Muscle of arm (tissue), 12 donors: ENCODE results near the gene PTPN7. TPM values are rescaled to one million over a fixed set of nuclear protein-coding genes. Genes with fewer than 3 reads are reported as not detected.
"Not testable (repeated sequence)": the region's sequence is repeated elsewhere in the genome, so short reads cannot be mapped to it uniquely, and the experiment has no call there.

Experiments
- DNase-seq: peaks from one replicate; pipeline ENCODE4 v3.0.0-alpha.2; 2013
- polyA plus RNA-seq, 12 donors: library from polyadenylated mRNA; unstranded; fragments of 120-200 nt; gene quantifications; one replicate each; pipeline ENCODE4 v1.2.1, GENCODE V29; 2013; ENCODE audit not compliant: insufficient read length in 12 of 12

PTPN7 gene
- polyA plus RNA-seq, 12 donors = 0.46 to 4.9 (median 0.66) TPM; not detected in 2

DNA sequence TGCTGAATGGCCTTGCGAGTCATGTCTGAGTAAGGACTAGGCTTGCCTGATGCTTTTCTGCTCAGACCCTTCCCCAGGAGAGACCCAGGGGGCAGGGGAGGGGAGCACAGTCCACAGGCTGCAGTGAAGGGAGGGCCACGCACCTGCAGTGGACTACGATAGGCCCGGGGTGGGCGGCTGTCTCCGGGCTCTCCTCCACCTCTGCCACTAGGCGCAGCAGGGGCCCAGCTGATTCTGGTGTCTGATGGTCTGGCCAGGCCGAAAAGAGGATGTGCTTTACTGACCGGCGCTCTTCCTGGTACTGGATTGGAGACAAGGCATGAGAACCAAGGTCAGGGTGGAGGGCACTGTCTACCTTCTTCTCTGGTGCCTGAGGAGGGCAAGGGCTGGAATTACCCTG lies 8.0 kb downstream of the PTPN7 start:
- DNase-seq = no peak

DNA sequence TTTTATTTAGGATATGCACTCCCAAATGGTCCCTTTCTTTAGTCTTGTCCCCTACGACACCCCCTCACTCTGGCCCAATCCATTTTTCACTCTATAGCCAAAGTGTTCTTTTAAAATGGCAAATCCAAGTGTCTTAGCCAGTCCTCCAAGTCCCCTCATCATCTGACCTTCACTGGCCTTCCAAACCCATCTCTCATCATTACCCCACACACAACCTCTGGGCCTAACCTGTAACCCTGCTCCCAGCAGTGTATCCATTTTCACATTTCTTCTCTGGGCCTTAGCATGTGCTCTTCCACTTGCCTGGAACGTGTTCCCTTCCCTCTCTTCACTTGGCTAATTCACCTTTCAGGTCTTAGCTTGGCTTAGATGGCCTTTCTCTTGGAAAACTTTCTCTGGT lies 9.4 kb downstream of the PTPN7 start:
- no peak for DNase-seq

DNA sequence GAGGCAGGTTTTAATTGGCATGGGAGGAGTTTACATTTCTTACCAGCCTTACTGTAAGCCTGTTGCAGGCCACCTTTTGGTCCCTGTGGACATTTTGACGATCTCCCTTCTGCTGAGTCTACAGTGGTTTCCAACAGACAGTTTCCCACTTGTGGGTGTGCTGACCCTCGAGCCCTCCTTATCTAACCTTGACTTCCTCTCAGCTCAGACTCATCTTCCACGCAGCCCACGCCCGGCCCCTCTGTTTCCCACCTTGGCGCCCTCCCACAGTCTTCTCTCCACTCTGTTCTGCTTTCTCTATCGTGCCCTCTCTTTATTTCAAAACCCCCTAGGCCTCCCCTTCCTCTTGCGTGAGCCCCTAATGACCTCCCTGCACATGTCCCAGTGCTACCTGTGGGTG lies 9.8 kb downstream of the PTPN7 start:
- no peak for DNase-seq

- DNase-seq = no peak
Observed at GRCh38 chr1:202150187-202150586, 10.2 kb downstream of the PTPN7 start.

DNA sequence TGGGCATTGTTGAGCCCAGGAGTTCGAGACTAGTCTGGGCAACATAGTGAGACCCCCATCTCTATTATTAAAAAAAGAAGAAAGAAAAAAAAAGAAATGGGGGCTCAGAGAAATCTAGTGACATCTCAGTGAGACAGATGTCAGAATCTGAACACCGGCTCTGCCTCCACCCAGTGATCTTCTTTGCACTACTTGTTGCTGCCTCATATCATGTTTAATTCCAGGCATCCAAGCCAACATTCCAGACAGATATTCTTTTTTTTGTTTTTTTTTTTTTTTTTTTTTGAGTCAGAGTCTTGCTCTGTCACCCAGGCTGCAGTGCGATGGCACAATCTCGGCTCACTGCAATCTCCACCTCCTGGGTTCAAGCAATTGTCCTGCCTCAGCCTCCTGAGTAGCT lies 10.8 kb downstream of the PTPN7 start:
- DNase-seq = no peak

DNA sequence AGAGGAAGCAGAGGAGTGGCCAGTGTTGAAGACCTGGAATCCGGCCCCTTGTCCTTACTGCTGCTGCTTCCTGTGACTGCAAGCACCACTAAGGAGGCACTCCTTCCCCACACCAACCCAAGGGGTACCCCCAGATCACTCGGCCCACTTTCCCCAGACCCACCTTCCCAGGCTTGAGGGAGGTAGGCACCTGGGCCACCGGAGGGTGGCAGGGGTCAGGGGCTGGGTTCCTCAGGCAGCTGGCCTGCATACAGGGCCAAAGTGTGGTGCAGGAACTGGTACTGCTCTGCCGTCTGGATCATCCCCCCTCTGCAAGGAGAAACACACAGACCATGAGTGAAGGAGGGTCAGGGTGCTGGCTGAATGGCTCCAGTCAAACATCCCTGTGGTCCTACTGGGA lies 12.0 kb downstream of the PTPN7 start:
- no peak for DNase-seq

GRCh38 chr1:202146993-202147392 lies 13.4 kb downstream of the PTPN7 start:
- DNase-seq = no peak

GRCh38 chr1:202146279-202146678 lies 14.1 kb downstream of the PTPN7 start:
- DNase-seq = no peak

DNA sequence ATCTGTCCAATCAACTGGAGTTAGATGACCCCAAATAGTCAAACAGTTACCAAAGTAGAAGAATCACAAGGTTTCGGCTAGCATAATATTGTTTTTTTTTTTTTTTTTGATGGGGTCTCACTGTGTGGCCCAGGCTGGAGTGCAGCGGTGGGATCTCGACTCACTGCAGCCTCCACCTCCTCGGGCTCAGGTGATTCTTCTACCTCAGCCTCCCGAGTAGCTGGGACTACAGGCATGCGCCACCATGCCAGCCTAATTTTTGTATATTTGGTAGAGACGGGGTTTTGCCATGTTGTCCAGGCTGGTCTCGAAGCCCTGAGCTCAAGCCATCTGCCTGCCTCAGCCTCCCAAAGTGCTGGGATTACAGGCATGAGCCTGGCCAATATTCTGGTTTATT lies 14.7 kb downstream of the PTPN7 start:
- DNase-seq = not testable (repeated sequence)

DNA sequence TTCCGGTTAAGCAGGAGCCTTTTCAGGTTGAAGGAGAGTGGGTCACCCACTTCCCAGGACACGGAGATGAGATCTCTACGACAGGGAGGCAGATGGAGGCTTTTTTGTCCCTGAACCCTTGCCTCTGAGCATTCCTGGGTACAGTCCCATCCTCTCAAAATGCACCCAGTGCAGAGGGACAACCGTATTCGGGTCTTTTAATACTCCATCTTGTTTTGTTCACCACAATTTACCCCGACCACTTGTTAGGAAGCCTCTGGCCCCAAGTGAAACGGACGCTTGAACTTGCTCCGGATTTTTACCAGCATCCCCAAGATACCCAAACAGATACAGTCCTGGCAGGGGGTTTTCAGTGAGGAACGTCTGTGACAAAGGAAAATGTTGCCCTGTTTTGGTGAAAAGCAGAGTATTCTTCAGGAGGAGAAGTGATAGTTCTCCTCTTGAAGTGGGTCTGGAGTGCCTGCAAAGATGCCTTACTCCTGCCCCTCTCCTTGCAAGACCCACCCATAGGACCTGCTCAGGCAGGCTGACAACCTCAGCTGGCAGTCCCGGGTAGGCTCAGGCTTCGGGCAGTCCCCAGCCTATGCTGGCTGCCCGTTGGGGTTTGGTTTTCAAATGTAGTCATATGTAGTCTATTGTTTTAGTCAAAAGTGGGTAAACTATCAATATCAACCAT lies 15.2 kb downstream of the PTPN7 start:
- no peak for DNase-seq

DNA sequence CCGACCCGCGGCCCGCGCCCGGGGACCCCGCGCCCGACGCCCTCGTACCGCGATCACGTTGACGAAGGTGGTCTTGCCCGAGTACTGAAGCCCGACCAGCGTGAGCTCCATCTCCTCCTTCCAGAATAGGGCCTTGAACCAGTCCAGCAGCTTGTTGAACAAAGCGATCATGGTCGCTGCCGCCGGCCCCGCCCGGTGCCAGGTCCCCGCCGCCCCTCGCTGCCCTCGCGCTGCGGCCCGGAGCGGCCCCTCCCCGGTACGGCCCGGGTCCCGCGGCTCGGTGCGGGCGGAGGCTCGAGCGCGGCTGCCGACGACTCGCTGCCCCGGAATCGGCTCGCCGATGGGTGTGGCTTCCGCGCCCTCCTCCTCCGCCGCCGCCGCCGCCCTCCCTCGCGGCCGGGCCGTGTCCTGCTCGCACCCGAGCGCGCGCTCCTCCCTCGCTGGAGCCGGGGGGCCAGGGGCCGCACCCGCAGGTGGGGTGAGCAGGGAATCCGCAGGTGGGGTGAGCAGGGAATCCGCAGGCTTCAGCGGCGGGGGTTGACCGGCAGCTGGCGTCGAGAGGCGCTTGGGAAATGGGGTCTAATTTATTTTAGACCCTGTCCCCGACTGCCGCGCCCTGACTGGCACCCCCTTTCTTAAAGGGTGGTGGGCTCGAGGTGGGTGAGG lies 15.9 kb downstream of the PTPN7 start, which contains the start of gene ARL8A:
Gene ARL8A, minus strand, starts transcription at position 336 of the 666 bp plus-strand sequence. Its CDS starts 165 bp downstream, at position 171.
- DNase-seq = no peak

- no peak for DNase-seq
Observed at GRCh38 chr1:202143768-202144401, 16.5 kb downstream of the PTPN7 start.

- no peak for DNase-seq
Observed at GRCh38 chr1:202143011-202143767, 17.2 kb downstream of the PTPN7 start.

- DNase-seq = not testable (repeated sequence)
Observed at GRCh38 chr1:202141468-202141867, 18.9 kb downstream of the PTPN7 start.

DNA sequence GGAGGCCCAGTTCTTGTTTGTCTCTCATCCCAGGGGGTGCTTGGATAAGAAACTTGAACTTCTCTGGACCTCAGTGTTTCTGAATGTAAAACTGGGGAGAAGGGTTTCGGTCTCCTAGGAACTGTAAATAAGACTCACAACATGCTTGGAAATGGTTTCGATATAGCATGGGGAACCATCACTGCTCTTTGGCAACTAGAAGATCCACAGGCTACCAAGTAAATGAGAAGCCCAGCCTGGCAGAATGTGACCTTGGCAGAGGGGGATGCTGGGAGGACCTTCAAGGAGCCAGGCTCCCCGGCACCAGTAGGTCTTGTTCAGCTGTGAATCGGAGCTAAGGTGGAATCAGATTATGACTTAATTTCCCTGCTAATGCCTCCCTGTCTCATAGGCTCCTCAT lies 19.6 kb downstream of the PTPN7 start:
- DNase-seq = no peak

DNA sequence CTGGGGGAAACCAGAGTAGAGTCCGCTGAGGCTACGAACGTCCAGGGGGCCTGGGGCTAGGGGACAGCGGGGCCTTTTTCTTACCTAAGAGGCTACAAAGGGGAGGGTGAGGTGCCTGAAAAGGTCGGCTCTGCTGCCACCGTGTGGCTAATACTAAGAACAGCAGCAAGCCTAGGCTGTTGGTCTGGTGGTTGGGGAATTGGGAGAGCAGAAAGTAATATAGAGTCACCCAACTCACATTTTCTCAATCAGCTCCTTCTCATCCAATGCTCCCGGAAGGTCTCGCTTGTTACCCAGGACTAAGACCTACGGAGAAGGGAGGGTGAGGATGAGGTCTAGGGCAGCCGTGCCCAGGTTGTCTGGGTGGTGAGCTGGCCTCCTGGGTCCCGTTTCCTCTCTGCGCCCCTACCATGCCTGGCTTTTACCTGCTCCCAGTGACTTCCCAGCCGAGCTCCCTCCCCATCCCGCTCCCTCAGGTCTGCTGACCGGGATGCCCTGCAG lies 25.1 kb downstream of the PTPN7 start:
- DNase-seq = no peak

DNA sequence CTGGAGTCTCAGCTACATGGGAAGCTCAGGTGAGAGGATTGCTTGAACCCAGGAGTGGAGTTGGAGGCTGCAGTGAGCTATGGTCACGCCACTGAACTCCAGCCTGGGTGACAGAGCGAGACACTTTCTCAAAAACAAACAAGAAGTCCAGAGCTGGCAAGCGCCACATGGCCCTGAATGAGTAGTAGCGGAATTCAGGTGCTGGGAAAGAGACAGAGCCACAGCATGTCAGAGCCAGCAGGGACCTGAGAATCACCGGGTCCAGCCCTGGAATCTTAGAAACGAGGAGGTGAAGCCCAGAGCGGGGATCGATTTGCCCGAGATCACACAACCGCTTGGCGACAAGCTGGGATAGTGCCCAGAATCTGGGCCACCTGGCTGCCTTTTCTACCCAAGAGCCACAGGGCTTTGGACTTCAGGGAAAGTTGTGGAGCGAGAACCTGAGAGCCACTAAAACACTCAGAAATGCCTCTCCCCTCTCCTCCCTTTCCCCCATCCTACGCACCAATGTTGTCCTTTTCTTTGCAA lies 25.7 kb downstream of the PTPN7 start:
- no peak for DNase-seq

GRCh38 chr1:202133989-202134388 lies 26.4 kb downstream of the PTPN7 start:
- no peak for DNase-seq

DNA sequence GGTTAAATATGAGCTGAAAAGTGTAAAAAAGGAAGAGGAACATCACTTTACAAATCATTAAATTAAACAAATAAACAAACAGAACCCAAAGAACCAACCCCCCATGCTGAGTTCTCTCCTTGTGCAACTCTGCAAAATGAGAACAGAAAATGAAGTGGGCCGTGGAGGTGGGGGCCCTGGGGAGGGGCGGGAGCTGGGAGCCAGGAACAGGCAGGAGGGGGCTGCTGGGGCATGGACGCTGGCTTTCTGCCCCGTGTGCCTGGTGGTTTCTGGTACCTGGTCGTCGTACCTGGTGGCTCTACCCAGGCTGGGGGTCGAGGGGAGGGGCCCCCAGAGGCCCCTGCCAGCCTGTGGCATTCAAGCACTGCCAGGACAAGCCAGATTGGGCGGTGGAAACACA lies 26.9 kb downstream of the PTPN7 start:
- no peak for DNase-seq

DNA sequence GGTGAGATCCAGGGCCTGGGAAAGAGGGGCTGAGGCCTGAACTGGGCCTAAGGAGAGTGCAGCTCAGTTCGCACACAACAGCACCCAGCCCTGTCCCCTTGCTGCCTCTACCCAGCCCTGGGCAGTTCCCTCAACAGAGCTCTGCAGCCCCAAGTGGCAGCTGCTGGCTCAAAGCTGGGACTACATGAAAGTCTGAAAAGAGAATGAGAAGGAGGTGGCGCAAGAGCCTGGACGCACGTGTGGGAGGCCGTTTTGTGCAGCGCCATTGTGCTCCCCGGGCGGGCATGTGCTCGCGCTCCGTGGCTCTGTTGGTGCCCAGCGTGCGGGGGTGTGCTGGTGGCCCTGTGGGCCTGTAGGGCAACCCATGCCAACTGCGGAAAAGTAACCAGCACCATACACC lies 27.4 kb downstream of the PTPN7 start:
- DNase-seq = no peak

- DNase-seq = no peak
Observed at GRCh38 chr1:202131956-202132821, 28.2 kb downstream of the PTPN7 start.
